Lower leg skin (tissue), 4 donors: ENCODE measurements around the gene ANGPTL5. TPM values are rescaled to one million over a fixed set of nuclear protein-coding genes. Genes with fewer than 3 reads are reported as not detected.

ENCODE experiments used
- DNase-seq, 2 donors: peaks; one replicate each; pipeline ENCODE4 v3.0.0-alpha.2; 2019; ENCODE audit warnings: low spot score in 2 of 2
- H3K4me3 ChIP-seq: fragments of 200-600 bp; sonication (generic); 2 replicates; pipeline ENCODE4 v1.5.1; 2017; ENCODE audit warnings: mild to moderate bottlenecking, low read depth; ENCODE audit not compliant: poor library complexity, severe bottlenecking
- CTCF ChIP-seq, 3 donors: fragments of 450-650 bp; IDR thresholded peaks; one replicate each; pipeline ENCODE4 v1.5.1; 2016; ENCODE audit warnings: antibody characterized with exemption in 3 of 3, mild to moderate bottlenecking in 3 of 3, moderate library complexity in 2 of 3
- POLR2A ChIP-seq, 2 donors: fragments of 450-650 bp; IDR thresholded peaks; one replicate each; pipeline ENCODE4 v1.6.1; 2016 to 2017; ENCODE audit warnings: antibody characterized with exemption in 2 of 2, mild to moderate bottlenecking in 1 of 2, moderate library complexity in 1 of 2
- WGBS, 2 donors: methylation state at CpG; one replicate each; pipeline ENCODE4 v1.1.5; 2018; 5-methylcytosine and 5-hydroxymethylcytosine counted together
- intact Hi-C: fragments of 100-400 bp; cut with DNase I; formaldehyde crosslinking; loops from one replicate; pipeline ENCODE4 v1.15.0; 2023; ENCODE audit warnings: low total_unique reads
- total RNA-seq, 4 donors: library from RNA; depleted of rRNA; stranded (reverse); fragments of >200 nt; gene quantifications; one replicate each; pipeline ENCODE4 v1.1.0, GENCODE V29; 2016

The ANGPTL5 gene
- total RNA-seq, 4 donors from 2014 or later = 0.84 to 5.8 (median 3.0) TPM

- DNase-seq = no peak
- 89 to 90% methylated on average over 4 of the region's 4 CpGs for WGBS, 2 donors
- no peak overlapping the region for H3K4me3 ChIP-seq
- no peak for TF ChIP-seq POLR2A (IDR thresholded peaks at IDR 0.05)
- no peak for TF ChIP-seq CTCF (IDR thresholded peaks at IDR 0.05)
- intact Hi-C loops = no loop called here
Observed at GRCh38 chr11:101945448-101945847, 29.1 kb upstream of the ANGPTL5 start.

GRCh38 chr11:101944923-101945322 is 28.6 kb upstream of the ANGPTL5 start:
- intact Hi-C loops = no loop called here
- TF ChIP-seq CTCF (IDR thresholded peaks at IDR 0.05) = no peak
- no peak for TF ChIP-seq POLR2A (IDR thresholded peaks at IDR 0.05)
- no peak overlapping the region for H3K4me3 ChIP-seq
- DNase-seq = no peak
- 99% methylated on average over 2 of the region's 2 CpGs for WGBS, 2 donors

GRCh38 chr11:101940901-101941520 is 24.7 kb upstream of the ANGPTL5 start:
- 78 to 83% methylated on average over 3 of the region's 3 CpGs for WGBS, 2 donors
- intact Hi-C loops = no loop called here
- no peak for DNase-seq
- no peak overlapping the region for H3K4me3 ChIP-seq
- TF ChIP-seq CTCF (IDR thresholded peaks at IDR 0.05) (no peak), POLR2A (IDR thresholded peaks at IDR 0.05) (no peak)

- 92 to 94% methylated on average over 6 of the region's 6 CpGs for WGBS, 2 donors
- no peak overlapping the region for H3K4me3 ChIP-seq
- intact Hi-C loops = no loop called here
- no peak for DNase-seq
- TF ChIP-seq POLR2A (IDR thresholded peaks at IDR 0.05) (no peak), CTCF (IDR thresholded peaks at IDR 0.05) (no peak)
Observed at GRCh38 chr11:101931692-101932091, 15.4 kb upstream of the ANGPTL5 start.

- DNase-seq = no peak
- intact Hi-C loops = no loop called here
- 84 to 88% methylated on average over 5 of the region's 5 CpGs for WGBS, 2 donors
- TF ChIP-seq CTCF (IDR thresholded peaks at IDR 0.05) = no peak
- no peak for TF ChIP-seq POLR2A (IDR thresholded peaks at IDR 0.05)
- no peak overlapping the region for H3K4me3 ChIP-seq
Observed at GRCh38 chr11:101929294-101929915, 13.1 kb upstream of the ANGPTL5 start.

GRCh38 chr11:101923554-101923953 is 7.2 kb upstream of the ANGPTL5 start:
- no peak overlapping the region for H3K4me3 ChIP-seq
- intact Hi-C loops = no loop called here
- WGBS, 2 donors = 91 to 95% methylated on average over 2 of the region's 2 CpGs
- TF ChIP-seq CTCF (IDR thresholded peaks at IDR 0.05) (no peak), POLR2A (IDR thresholded peaks at IDR 0.05) (no peak)
- no peak for DNase-seq
